H1 (cell line): Measurements from ENCODE around the gene GRIK1. TPM values are rescaled to one million over a fixed set of nuclear protein-coding genes. Genes with fewer than 3 reads are reported as not detected.

ENCODE experiments used
- CTCF ChIA-PET: fragments of 300-600 bp; sonication (Branson Sonifier 250); formaldehyde crosslinking; loops from one replicate; lab custom pipeline; 2021; ENCODE audit not compliant: partially characterized antibody; lab: Charles Lee
- POLR2A ChIA-PET: fragments of 300-600 bp; sonication (Branson Sonifier 250); formaldehyde crosslinking; loops from one replicate; lab custom pipeline; 2021; ENCODE audit warnings: inconsistent platforms; ENCODE audit not compliant: partially characterized antibody; lab: Charles Lee
- DNase-seq, 2 experiments: peaks; one replicate each; pipeline versions ENCODE4 v3.0.0 to v3.0.0-alpha.2; 2010 to 2022; ENCODE audit warnings: low spot score in 2 of 2, low read depth in 1 of 2, mixed read lengths in 1 of 2
- FAIRE-seq: peaks from 2 replicates; lab custom pipeline; 2011; peaks lifted over from hg19 to GRCh38; lab: Jason Lieb, UNC
- H2AFZ ChIP-seq: 2 replicates; pipeline ENCODE4 v1.8.1; 2012; ENCODE audit warnings: low read length, inconsistent platforms
- H2AK5ac ChIP-seq: 2 replicates; pipeline ENCODE4 v1.6.1; 2013; ENCODE audit warnings: low read depth, low read length
- H2BK120ac ChIP-seq: replicated peaks from 2 replicates; pipeline ENCODE3; 2013; ENCODE audit warnings: low read depth, low read length, inconsistent platforms
- H2BK12ac ChIP-seq: 2 replicates; pipeline ENCODE4 v1.6.1; 2013; ENCODE audit warnings: low read depth, low read length
- H2BK15ac ChIP-seq: 2 replicates; pipeline ENCODE4 v1.6.1; 2013; ENCODE audit warnings: low read length
- H2BK20ac ChIP-seq: 2 replicates; pipeline ENCODE4 v1.6.1; 2013; ENCODE audit warnings: low read length
- H2BK5ac ChIP-seq: 2 replicates; pipeline ENCODE4 v1.6.1; 2013; ENCODE audit warnings: low read depth, low read length
- H3K14ac ChIP-seq: 2 replicates; pipeline ENCODE4 v1.6.1; 2013; ENCODE audit warnings: inconsistent platforms; ENCODE audit not compliant: insufficient read length
- H3K18ac ChIP-seq: 2 replicates; pipeline ENCODE4 v1.6.1; 2013; ENCODE audit warnings: low read length; ENCODE audit errors: extremely low read depth
- H3K23ac ChIP-seq: 2 replicates; pipeline ENCODE4 v1.6.1; 2013; ENCODE audit warnings: inconsistent platforms; ENCODE audit not compliant: insufficient read length
- H3K23me2 ChIP-seq: 2 replicates; pipeline ENCODE4 v1.6.1; 2013; ENCODE audit warnings: low read depth, low read length
- H3K27ac ChIP-seq: 2 replicates; pipeline ENCODE4 v1.6.1; 2011; ENCODE audit warnings: low read depth, low read length, inconsistent platforms
- H3K27me3 ChIP-seq, 4 experiments: replicated peaks in 1 of 4; 1 replicate in 1 of 4; 2 replicates in 3 of 4; pipeline versions ENCODE4 v1.6.1 to v1.8.1; 2011 to 2013; ENCODE audit warnings: low read length in 3 of 4, mild to moderate bottlenecking in 3 of 4, inconsistent platforms in 2 of 4, mixed read lengths in 2 of 4, moderate library complexity in 1 of 4; ENCODE audit not compliant: control insufficient read depth in 3 of 4, insufficient read depth in 3 of 4; ENCODE audit errors: extremely low read depth in 1 of 4
- H3K36me3 ChIP-seq, 4 experiments: 2 replicates each; pipeline versions ENCODE4 v1.6.1 to v1.8.1; 2011 to 2013; ENCODE audit warnings: mild to moderate bottlenecking in 4 of 4, low read length in 3 of 4, moderate library complexity in 2 of 4, control low read depth in 1 of 4, inconsistent platforms in 1 of 4; ENCODE audit not compliant: insufficient read depth in 4 of 4, control insufficient read depth in 2 of 4
- H3K4ac ChIP-seq: replicated peaks from 2 replicates; pipeline ENCODE3; 2013; ENCODE audit warnings: low read length, low read depth, mixed read lengths, inconsistent platforms; ENCODE audit not compliant: insufficient read length
- H3K4me1 ChIP-seq, 4 experiments: replicated peaks in 1 of 4; 1 replicate in 1 of 4; 2 replicates in 3 of 4; pipeline versions ENCODE4 v1.6.1 to v1.8.1; 2011 to 2013; ENCODE audit warnings: low read length in 3 of 4, inconsistent platforms in 2 of 4, mixed read lengths in 1 of 4; ENCODE audit not compliant: insufficient read depth in 4 of 4, control insufficient read depth in 3 of 4
- H3K4me2 ChIP-seq, 2 experiments: 2 replicates each; pipeline versions ENCODE4 v1.6.1 to v1.8.1; 2011 to 2013; ENCODE audit warnings: low read depth in 2 of 2, low read length in 2 of 2, control low read depth in 1 of 2, inconsistent platforms in 1 of 2, mild to moderate bottlenecking in 1 of 2; ENCODE audit not compliant: insufficient read depth in 1 of 2
- H3K4me3 ChIP-seq, 4 experiments: fragments of 200-600, 300-600 bp in 1 of 4; sonication (generic), shearing (Covaris generic), sonication (Bioruptor Twin) in 1 of 4; 2 replicates each; pipeline versions ENCODE4 v1.5.1 to v1.8.1; 2011 to 2016; ENCODE audit warnings: low read length in 4 of 4, low read depth in 3 of 4, control low read depth in 2 of 4, inconsistent platforms in 2 of 4, mild to moderate bottlenecking in 2 of 4, mixed read lengths in 1 of 4, moderate library complexity in 1 of 4; ENCODE audit not compliant: insufficient read depth in 2 of 4; ENCODE audit errors: extremely low read depth in 1 of 4
- H3K56ac ChIP-seq: replicated peaks from 2 replicates; pipeline ENCODE3; 2013; ENCODE audit warnings: low read depth, mild to moderate bottlenecking, mixed read lengths, low read length, inconsistent platforms; ENCODE audit not compliant: insufficient read length
- H3K79me1 ChIP-seq: 2 replicates; pipeline ENCODE4 v1.6.1; 2013; ENCODE audit warnings: low read depth, low read length, control low read depth
- H3K79me2 ChIP-seq, 2 experiments: 2 replicates each; pipeline versions ENCODE4 v1.6.1 to v1.8.1; 2012 to 2013; ENCODE audit warnings: low read length in 2 of 2, mild to moderate bottlenecking in 2 of 2, inconsistent platforms in 1 of 2; ENCODE audit not compliant: insufficient read depth in 2 of 2, control insufficient read depth in 1 of 2
- H3K9ac ChIP-seq, 4 experiments: replicated peaks in 1 of 4; 1 replicate in 1 of 4; 2 replicates in 3 of 4; pipeline versions ENCODE4 v1.6.1 to v1.8.1; 2011 to 2013; ENCODE audit warnings: low read depth in 3 of 4, low read length in 3 of 4, control low read depth in 2 of 4, mild to moderate bottlenecking in 2 of 4, moderate library complexity in 2 of 4, inconsistent platforms in 1 of 4; ENCODE audit errors: extremely low read depth in 1 of 4
- H3K9me3 ChIP-seq, 2 experiments: 2 replicates each; pipeline versions ENCODE4 v1.6.1 to v1.8.1; 2012 to 2013; ENCODE audit warnings: mild to moderate bottlenecking in 2 of 2, moderate library complexity in 2 of 2, control low read depth in 1 of 2, inconsistent platforms in 1 of 2, low read depth in 1 of 2, low read length in 1 of 2, mixed read lengths in 1 of 2; ENCODE audit not compliant: insufficient read depth in 2 of 2
- H4K20me1 ChIP-seq, 2 experiments: replicated peaks in 1 of 2; 2 replicates each; pipeline versions ENCODE3 to v1.8.1; 2011 to 2013; ENCODE audit warnings: inconsistent platforms in 2 of 2, low read length in 2 of 2, mild to moderate bottlenecking in 1 of 2; ENCODE audit not compliant: insufficient read depth in 2 of 2, control insufficient read depth in 1 of 2
- H4K5ac ChIP-seq: 2 replicates; pipeline ENCODE4 v1.6.1; 2013; ENCODE audit warnings: low read length, low read depth, mixed read lengths, inconsistent platforms; ENCODE audit not compliant: insufficient read length
- H4K8ac ChIP-seq: 2 replicates; pipeline ENCODE4 v1.8.0; 2013; ENCODE audit warnings: mild to moderate bottlenecking, moderate library complexity, low read length, inconsistent platforms; ENCODE audit not compliant: insufficient read depth; ENCODE audit errors: extremely low read depth
- H4K91ac ChIP-seq: replicated peaks from 2 replicates; pipeline ENCODE3; 2013; ENCODE audit warnings: low read length, mixed read lengths, inconsistent platforms; ENCODE audit not compliant: insufficient read length
- CTBP2 ChIP-seq: IDR thresholded peaks from 2 replicates; pipeline ENCODE4 v1.7.0; 2011; ENCODE audit warnings: borderline replicate concordance, mild to moderate bottlenecking, moderate library complexity, mixed read lengths, low read length; ENCODE audit not compliant: insufficient read depth, insufficient read length
- KDM4A ChIP-seq: IDR thresholded peaks from one replicate; pipeline ENCODE4 v1.7.1; 2012; ENCODE audit warnings: low read depth, mild to moderate bottlenecking, moderate library complexity, low read length, inconsistent platforms; ENCODE audit not compliant: severe bottlenecking
- POLR2A ChIP-seq, 2 experiments: IDR thresholded peaks; 1 replicate in 1 of 2; 2 replicates in 1 of 2; pipeline ENCODE4 v1.6.1; 2011; ENCODE audit warnings: low read depth in 2 of 2, low read length in 2 of 2, mild to moderate bottlenecking in 2 of 2; ENCODE audit errors: control extremely low read depth in 1 of 2
- RAD21 ChIP-seq, 2 experiments: IDR thresholded peaks in 1 of 2; conservative IDR thresholded peaks in 1 of 2; 2 replicates each; pipeline ENCODE4 v1.6.1; 2011; ENCODE audit warnings: low read depth in 2 of 2, low read length in 2 of 2, improper control_type of control experiment in 1 of 2, inconsistent platforms in 1 of 2, mild to moderate bottlenecking in 1 of 2, moderate library complexity in 1 of 2
- RBBP5 ChIP-seq: IDR thresholded peaks from 2 replicates; pipeline ENCODE4 v1.7.1; 2012; ENCODE audit warnings: low read depth, mild to moderate bottlenecking, inconsistent platforms, low read length, moderate library complexity, borderline replicate concordance
- RNF2 ChIP-seq: fragments of 200-900, 300-1000 bp; sonication (generic); IDR thresholded peaks from 2 replicates; pipeline ENCODE4 v1.7.1; 2016; ENCODE audit warnings: borderline replicate concordance, low read depth, mild to moderate bottlenecking, antibody characterized with exemption, low read length; ENCODE audit not compliant: poor library complexity, severe bottlenecking; ENCODE audit errors: missing control alignments
- RXRA ChIP-seq: IDR thresholded peaks from 2 replicates; pipeline ENCODE4 v1.6.1; 2011; ENCODE audit warnings: low read depth, mild to moderate bottlenecking, low read length, moderate library complexity; ENCODE audit not compliant: insufficient read depth
- SRF ChIP-seq: IDR thresholded peaks from 2 replicates; pipeline ENCODE4 v1.6.1; 2011; ENCODE audit warnings: mild to moderate bottlenecking, low read depth, low read length, moderate library complexity
- SUZ12 ChIP-seq: fragments of 200-600 bp; sonication (generic); IDR thresholded peaks from 2 replicates; pipeline ENCODE4 v1.6.1; 2012; ENCODE audit warnings: mild to moderate bottlenecking, inconsistent platforms, low read length, moderate library complexity, mixed read lengths
- TAF7 ChIP-seq: optimal IDR thresholded peaks from 2 replicates; pipeline ENCODE3; 2011; ENCODE audit warnings: low read depth, mild to moderate bottlenecking, inconsistent platforms, low read length, moderate library complexity, borderline replicate concordance
- WGBS, 2 experiments: shearing (Covaris generic) in 1 of 2; methylation state at CpG; one replicate each; pipeline versions ENCODE4 v1.1.6 to v1.1.7; 2013 to 2015; ENCODE audit warnings: low lambda C conversion rate in 2 of 2, mixed read lengths in 2 of 2, inconsistent platforms in 1 of 2, low coverage in 1 of 2, missing lambda C conversion rate in 1 of 2; ENCODE audit not compliant: insufficient replicate concordance in 2 of 2, insufficient coverage in 1 of 2, insufficient read length in 1 of 2; ENCODE audit errors: extremely low coverage in 1 of 2, missing lambda C conversion rate in 1 of 2; 5-methylcytosine and 5-hydroxymethylcytosine counted together
- polyA plus RNA-seq, 7 experiments: library from polyadenylated mRNA; depleted of rRNA in 3 of 7; stranded (reverse) in 5 of 7; unstranded in 2 of 7; fragments of >200 nt in 5 of 7; fragments of 200-250 nt in 2 of 7; gene quantifications; 1 replicate in 5 of 7; 2 replicates in 1 of 7; 4 replicates in 1 of 7; pipeline versions ENCODE4 v1.2.1 to v1.2.3, GENCODE V29; 2011 to 2013; ENCODE audit warnings: missing spikeins in 2 of 7, mixed read lengths in 2 of 7
- total RNA-seq: library from RNA; stranded (reverse); fragmentation: NEBNext Ultra II Directional; extraction: Animal tissue kit (Norgen Biotek cat#: 25700); gene quantifications from 2 replicates; pipeline ENCODE4 v1.2.1, GENCODE V29; 2021
- TF ChIP-seq, protein P1 (sequence below): IDR thresholded peaks from 2 replicates; pipeline ENCODE4 v1.6.1; 2012; ENCODE audit warnings: inconsistent platforms
- TF ChIP-seq, protein P2 (sequence below): IDR thresholded peaks from 2 replicates; pipeline ENCODE4 v1.6.1; 2012; ENCODE audit warnings: inconsistent platforms

Gene GRIK1
- total and polyA plus RNA-seq, 2 of the 8 experiments (the other 6 are each of a cell fraction or from before 2014, with no cell fraction given): 0.11 to 0.32 TPM

DNA sequence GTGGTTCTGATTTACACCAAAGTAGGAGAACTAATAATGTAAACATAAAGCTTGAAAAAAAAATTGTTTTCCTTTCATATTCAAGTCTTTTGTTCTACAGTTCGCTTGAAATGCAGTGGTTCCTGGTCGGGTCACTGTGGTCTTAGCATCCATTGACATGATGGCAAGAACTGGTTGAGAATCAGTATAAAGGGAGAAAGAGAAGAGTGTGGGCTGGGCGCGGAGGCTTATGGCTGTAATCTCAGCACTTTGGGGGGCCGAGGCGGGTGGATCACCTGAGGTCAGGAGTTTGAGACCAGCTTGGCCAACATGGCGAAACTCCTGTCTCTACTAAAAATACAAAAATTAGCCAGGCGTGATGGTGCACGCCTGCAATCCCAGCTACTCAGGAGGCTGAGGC is 390.2 kb downstream of the GRIK1 start:
- Histone ChIP-seq H2BK120ac (no peak overlapping the region), H3K4me2 (no peak overlapping the region), H3K79me2 (no peaks in the 10 kb centered on the region), H2BK5ac (no peak overlapping the region), H3K79me1 (no peaks in the 10 kb centered on the region), H2AK5ac (no peak overlapping the region), H2BK12ac (no peak overlapping the region), H3K4me1 (no peaks in the 10 kb centered on the region), H3K4ac (no peak overlapping the region), H3K27ac (no peak overlapping the region), H3K18ac (no peak overlapping the region), H3K9me3 (no peaks in the 10 kb centered on the region), H2BK20ac (no peak overlapping the region), H4K91ac (no peak overlapping the region), H3K56ac (no peak overlapping the region), H4K8ac (no peak overlapping the region), H3K9ac (no peak overlapping the region), H4K20me1 (no peaks in the 10 kb centered on the region), H3K23me2 (no peaks in the 10 kb centered on the region), H3K36me3 (no peaks in the 10 kb centered on the region), H3K23ac (no peak overlapping the region), H2AFZ (no peak overlapping the region), H2BK15ac (no peak overlapping the region), H4K5ac (no peak overlapping the region), H3K4me3 (no peak overlapping the region), H3K27me3 (no peaks in the 10 kb centered on the region), H3K14ac (no peak overlapping the region)
- ChIA-PET POLR2A (no interaction called here), CTCF (interaction anchor here (0.6 to 1.6 kb wide), 3 partner anchors 50 to 934 kb away, joined by 3 to 4 read pairs (median 3); no protein-coding TSS in a partner anchor)
- DNase-seq (no peak), FAIRE-seq (no peak)
- WGBS, 2 experiments: 77% methylated on average over 7 of the region's 9 CpGs; no CpG with 5 or more reads in 1 of the 2 experiments
- TF ChIP-seq POLR2A (IDR thresholded peaks at IDR 0.05; ENCODE audit: control extremely low read depth in 1 of 2, low read depth in 2 of 2, low read length in 2 of 2) (no peak), SUZ12 (no peak), CTBP2 (no peak), RBBP5 (no peak), KDM4A (no peak), RNF2 (no peak), SRF (no peak), RXRA (no peak), TAF7 (no peak), RAD21 (IDR thresholded peaks at IDR 0.05 in 1 of 2, conservative IDR thresholded peaks at IDR 0.05 in 1 of 2; ENCODE audit: low read depth in 2 of 2, low read length in 2 of 2) (no peak)
- TF ChIP-seq, protein P1, sequence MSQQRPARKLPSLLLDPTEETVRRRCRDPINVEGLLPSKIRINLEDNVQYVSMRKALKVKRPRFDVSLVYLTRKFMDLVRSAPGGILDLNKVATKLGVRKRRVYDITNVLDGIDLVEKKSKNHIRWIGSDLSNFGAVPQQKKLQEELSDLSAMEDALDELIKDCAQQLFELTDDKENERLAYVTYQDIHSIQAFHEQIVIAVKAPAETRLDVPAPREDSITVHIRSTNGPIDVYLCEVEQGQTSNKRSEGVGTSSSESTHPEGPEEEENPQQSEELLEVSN: no peak
- TF ChIP-seq, protein P2, sequence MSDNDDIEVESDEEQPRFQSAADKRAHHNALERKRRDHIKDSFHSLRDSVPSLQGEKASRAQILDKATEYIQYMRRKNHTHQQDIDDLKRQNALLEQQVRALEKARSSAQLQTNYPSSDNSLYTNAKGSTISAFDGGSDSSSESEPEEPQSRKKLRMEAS: no peak
